ENCODE measurements around the gene ARPC5.

- TF ChIP-seq EZH2 (IDR thresholded peaks at IDR 0.05; ENCODE audit: borderline replicate concordance, low read length): no peak
- TF ChIP-seq CTCF (IDR thresholded peaks at IDR 0.05; ENCODE audit: low read length): no peak
These were observed 1.2 kb upstream of the ARPC5 start for GRCh38 chr1:183636783-183637182.

All from OCI-LY1 (cell line).